Right atrium auricular region (tissue), 2 donors: Measurements from ENCODE around the gene WDR1. TPM values are rescaled to one million over a fixed set of nuclear protein-coding genes. Genes with fewer than 3 reads are reported as not detected.

Source experiments
- DNase-seq: peaks from one replicate; pipeline ENCODE4 v3.0.0-alpha.2; 2019; ENCODE audit warnings: low spot score
- H3K27ac ChIP-seq, 2 donors: fragments of 200-600 bp; sonication (generic); 1 replicate in 1 of 2; 2 replicates in 1 of 2; pipeline ENCODE4 v1.5.1; 2016 to 2019
- H3K27me3 ChIP-seq, 2 donors: fragments of 200-600 bp; sonication (generic); one replicate each; pipeline versions ENCODE4 v1.5.1 to v1.6.0; 2017 to 2019
- H3K36me3 ChIP-seq: fragments of 200-600 bp; sonication (generic); one replicate; pipeline ENCODE4 v1.5.1; 2016
- H3K4me1 ChIP-seq, 2 donors: fragments of 200-600 bp; sonication (generic); one replicate each; pipeline versions ENCODE4 v1.5.1 to v1.6.0; 2017 to 2019
- H3K4me3 ChIP-seq, 2 donors: fragments of 200-600 bp; sonication (generic); 1 replicate in 1 of 2; 2 replicates in 1 of 2; pipeline ENCODE4 v1.5.1; 2017 to 2019; ENCODE audit warnings: mild to moderate bottlenecking in 1 of 2, moderate library complexity in 1 of 2
- H3K9me3 ChIP-seq, 2 donors: fragments of 200-600 bp; sonication (generic); one replicate each; pipeline ENCODE4 v1.5.1; 2019
- total RNA-seq, 2 donors: library from RNA; depleted of rRNA; stranded (reverse); fragments of >200 nt; gene quantifications; one replicate each; pipeline ENCODE4 v1.1.0, GENCODE V29; 2016
- TF ChIP-seq, protein P1 (sequence below), 2 donors: fragments of 200-600 bp; sonication (generic); IDR thresholded peaks; one replicate each; pipeline ENCODE4 v1.5.1; 2019; ENCODE audit warnings: antibody characterized with exemption in 2 of 2

WDR1 gene
- total RNA-seq, 2 donors from 2014 or later: 109 to 216 TPM

DNA sequence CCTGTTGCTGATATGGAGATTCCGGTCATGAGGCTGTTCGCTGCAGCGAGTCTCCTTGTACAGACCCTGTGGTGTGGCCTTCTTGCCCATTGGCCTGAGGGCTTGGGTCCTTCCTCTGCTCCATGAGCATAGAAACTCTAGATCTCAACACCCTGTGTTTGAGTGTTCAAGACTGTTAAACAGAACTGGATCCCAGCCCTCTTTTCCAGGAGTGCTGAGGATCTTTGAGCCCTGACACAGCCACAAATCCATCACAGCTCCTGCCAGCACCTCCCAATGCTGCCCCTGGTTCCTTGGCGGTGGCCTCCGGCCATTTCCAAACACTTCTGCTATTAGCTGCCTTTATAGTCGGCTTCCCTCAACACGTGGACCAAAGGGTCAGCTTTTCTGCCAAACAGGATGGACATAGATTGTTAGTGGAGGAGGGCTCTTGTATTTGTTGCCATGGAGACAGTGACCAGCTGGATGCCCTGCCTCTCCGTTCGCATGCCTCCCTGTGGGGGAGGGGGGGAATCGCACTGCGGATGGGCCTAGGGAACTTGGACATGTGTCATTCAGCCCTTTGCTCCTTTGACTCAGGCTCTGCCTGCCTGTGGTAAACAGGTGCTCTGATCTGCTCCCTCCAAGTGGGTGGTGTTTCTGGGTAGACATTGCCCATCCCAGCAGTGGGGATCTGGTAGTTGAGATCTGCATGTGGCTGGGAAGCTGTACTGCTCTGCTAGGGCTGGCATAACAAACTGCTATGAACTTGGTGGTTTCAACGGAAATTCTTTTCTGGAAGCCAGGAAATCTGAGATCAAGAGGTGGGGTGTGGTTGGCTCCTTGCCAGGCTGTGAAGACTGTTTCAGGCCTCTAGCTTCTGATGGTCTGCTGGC is 6.9 kb upstream of the WDR1 start:
- no peak overlapping the region for H3K4me3 ChIP-seq
- no peaks in the 10 kb centered on the region for H3K9me3 ChIP-seq
- no peak for DNase-seq
- H3K4me1 ChIP-seq: peaks cover 0 to 16% of the 10 kb centered on the region in 2 donors
- peak overlapping the region in 1 of 2 donors; percentile 48 for H3K27ac ChIP-seq
- H3K27me3 ChIP-seq: no peaks in the 10 kb centered on the region
- TF ChIP-seq, protein P1, sequence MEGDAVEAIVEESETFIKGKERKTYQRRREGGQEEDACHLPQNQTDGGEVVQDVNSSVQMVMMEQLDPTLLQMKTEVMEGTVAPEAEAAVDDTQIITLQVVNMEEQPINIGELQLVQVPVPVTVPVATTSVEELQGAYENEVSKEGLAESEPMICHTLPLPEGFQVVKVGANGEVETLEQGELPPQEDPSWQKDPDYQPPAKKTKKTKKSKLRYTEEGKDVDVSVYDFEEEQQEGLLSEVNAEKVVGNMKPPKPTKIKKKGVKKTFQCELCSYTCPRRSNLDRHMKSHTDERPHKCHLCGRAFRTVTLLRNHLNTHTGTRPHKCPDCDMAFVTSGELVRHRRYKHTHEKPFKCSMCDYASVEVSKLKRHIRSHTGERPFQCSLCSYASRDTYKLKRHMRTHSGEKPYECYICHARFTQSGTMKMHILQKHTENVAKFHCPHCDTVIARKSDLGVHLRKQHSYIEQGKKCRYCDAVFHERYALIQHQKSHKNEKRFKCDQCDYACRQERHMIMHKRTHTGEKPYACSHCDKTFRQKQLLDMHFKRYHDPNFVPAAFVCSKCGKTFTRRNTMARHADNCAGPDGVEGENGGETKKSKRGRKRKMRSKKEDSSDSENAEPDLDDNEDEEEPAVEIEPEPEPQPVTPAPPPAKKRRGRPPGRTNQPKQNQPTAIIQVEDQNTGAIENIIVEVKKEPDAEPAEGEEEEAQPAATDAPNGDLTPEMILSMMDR (IDR thresholded peaks at IDR 0.05): no peak
- no peaks in the 10 kb centered on the region for H3K36me3 ChIP-seq

DNA sequence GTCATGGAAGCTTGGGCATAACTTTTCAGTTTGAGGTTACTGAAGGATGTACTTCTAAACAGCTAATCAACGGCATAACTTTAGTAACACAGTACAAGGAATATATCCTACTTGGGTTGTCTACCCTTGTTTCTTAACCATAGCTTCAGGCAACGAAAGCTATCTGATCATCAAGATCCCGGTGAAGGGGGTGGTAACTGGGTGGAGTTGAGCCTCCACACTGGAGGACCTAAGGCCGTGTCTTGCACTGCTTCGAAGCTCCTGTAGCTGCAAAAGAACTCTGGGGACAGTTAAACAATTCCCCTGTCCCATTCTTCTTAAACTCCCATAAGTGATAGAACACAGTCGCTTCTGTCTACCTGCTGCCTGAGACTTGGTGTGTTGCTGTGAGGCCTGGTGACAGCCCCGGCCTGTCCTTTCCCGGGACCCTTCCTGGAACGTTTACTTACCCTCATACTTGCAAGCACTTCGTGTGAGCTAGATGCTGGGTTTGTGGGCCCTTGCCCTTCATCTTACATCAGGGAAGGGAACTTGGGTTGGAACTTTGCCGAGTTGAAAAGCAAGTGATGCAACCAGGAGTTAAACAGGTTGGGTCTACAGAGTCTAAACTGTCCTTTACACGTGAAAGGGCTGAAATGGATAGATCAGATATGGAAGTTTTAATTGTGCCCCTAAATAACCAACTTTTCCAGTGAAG is 5.8 kb upstream of the WDR1 start:
- Histone ChIP-seq H3K4me3 (no peak overlapping the region), H3K4me1 (peaks cover 0 to 21% of the 10 kb centered on the region in 2 donors), H3K27me3 (no peaks in the 10 kb centered on the region), H3K9me3 (no peaks in the 10 kb centered on the region), H3K27ac (no peak overlapping the region), H3K36me3 (no peaks in the 10 kb centered on the region)
- no peak for DNase-seq
- TF ChIP-seq, protein P1 (IDR thresholded peaks at IDR 0.05): no peak

DNA sequence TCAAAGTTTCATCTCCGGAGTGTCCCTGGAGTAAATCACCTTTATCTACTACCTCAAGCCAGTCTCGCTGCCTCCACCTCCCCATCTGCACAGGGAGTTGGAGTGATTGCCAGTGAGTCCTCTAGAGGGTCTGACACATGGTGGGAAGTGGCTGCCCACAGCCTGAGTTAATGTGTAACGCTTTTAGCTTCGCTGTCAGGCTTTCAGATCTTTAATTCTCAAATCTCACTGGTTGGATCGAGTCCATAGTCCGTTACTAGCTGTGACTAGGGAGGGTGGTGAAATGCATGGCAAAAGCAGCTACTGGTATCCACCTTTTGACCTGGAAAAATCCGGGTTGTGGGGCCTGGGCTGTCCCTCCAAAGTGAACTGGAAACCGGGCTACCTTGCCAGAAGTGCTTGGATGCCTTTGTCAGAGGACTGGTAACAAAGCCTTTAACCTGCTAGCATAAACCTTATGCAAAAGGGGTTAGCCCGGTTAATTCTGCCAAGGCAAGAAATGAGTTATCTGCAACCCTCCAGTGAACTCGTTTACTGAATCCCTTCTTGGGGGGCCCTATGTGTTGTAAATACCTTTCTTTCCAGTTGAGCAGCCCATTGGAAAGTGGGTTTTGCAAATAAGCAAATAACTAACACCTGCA is 5.1 kb upstream of the WDR1 start:
- TF ChIP-seq, protein P1 (IDR thresholded peaks at IDR 0.05): no peak
- H3K9me3 ChIP-seq: no peaks in the 10 kb centered on the region
- H3K4me1 ChIP-seq: peaks cover 0 to 24% of the 10 kb centered on the region in 2 donors
- H3K36me3 ChIP-seq: no peaks in the 10 kb centered on the region
- H3K27ac ChIP-seq: no peak overlapping the region
- no peak for DNase-seq
- no peaks in the 10 kb centered on the region for H3K27me3 ChIP-seq
- H3K4me3 ChIP-seq: no peak overlapping the region

DNA sequence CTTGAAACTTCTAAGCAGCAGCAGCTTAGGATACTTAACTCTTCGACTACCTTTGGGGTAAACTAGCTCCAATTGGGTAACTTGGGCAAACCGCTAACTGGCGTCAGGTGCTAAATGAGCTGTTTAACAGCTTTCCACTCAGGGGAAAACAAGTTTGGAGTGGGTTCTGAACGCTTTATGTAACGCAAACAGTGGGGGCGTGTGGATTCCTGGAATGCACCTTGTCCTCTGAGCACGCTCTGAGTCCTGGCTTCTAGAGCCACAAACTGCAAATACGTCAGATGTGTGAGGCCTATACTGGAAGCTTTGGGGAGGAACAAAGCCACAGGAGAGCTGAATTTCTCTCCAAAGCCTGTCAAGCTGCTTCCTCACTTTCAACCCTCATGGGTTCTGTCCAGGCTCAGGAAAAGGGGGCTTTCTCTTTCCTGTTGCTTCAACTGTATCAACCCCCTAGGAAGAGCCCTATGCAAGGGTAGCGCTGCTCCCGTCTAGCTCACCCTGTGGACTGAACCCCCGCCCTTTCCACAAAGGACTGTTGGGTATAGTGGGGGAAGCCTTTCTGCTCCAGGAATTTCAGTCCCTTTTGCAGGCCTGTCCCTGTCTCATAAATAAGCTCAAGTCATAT is 4.5 kb upstream of the WDR1 start:
- Histone ChIP-seq H3K4me1 (peaks cover 0 to 24% of the 10 kb centered on the region in 2 donors), H3K9me3 (no peaks in the 10 kb centered on the region), H3K36me3 (no peaks in the 10 kb centered on the region), H3K27me3 (no peaks in the 10 kb centered on the region), H3K27ac (no peak overlapping the region), H3K4me3 (no peak overlapping the region)
- no peak for DNase-seq
- TF ChIP-seq, protein P1 (IDR thresholded peaks at IDR 0.05): no peak

DNA sequence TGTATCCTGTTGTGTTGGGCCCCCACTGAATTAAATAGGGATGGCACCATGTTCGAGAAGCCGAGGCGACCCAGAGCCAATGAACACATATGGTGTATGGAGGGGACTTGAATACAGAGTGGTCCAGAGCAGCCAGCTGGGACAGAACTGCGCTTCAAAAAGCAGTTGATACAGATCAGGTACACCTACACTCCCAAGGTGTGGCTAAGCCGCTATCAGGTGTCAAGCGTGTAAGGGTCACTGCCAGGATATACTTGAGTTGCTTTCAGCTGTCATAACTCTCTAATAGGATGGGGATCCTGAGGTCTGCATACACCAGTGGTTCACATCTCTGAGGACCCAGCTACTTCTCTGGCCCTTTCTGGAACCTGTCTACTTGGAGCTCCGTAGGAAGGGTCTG is 3.2 kb upstream of the WDR1 start:
- Histone ChIP-seq H3K36me3 (peaks cover 12% of the 10 kb centered on the region), H3K4me3 (no peak overlapping the region), H3K27me3 (no peaks in the 10 kb centered on the region), H3K27ac (no peak overlapping the region), H3K9me3 (no peaks in the 10 kb centered on the region), H3K4me1 (peaks cover 0 to 34% of the 10 kb centered on the region in 2 donors)
- TF ChIP-seq, protein P1 (IDR thresholded peaks at IDR 0.05): no peak
- DNase-seq: no peak
